Peyer's patch (tissue), 4 donors: ENCODE results near the gene HDAC4.

Experiments
- POLR2A ChIP-seq, 2 donors: fragments of 450-650 bp; IDR thresholded peaks; one replicate each; pipeline ENCODE4 v1.5.1; 2017; ENCODE audit warnings: antibody characterized with exemption in 2 of 2, mild to moderate bottlenecking in 2 of 2, moderate library complexity in 2 of 2
- TF ChIP-seq, protein P1 (sequence below), 6 experiments: fragments of 450-650 bp in 4 of 6; fragments of 200-600 bp in 2 of 6; sonication (generic) in 1 of 6; IDR thresholded peaks; one replicate each; pipeline ENCODE4 v1.5.1; 2017 to 2019; ENCODE audit warnings: antibody characterized with exemption in 6 of 6, mild to moderate bottlenecking in 3 of 6, moderate library complexity in 1 of 6

GRCh38 chr2:239265681-239266433, 135.0 kb downstream of the HDAC4 start:
- TF ChIP-seq, protein P1, sequence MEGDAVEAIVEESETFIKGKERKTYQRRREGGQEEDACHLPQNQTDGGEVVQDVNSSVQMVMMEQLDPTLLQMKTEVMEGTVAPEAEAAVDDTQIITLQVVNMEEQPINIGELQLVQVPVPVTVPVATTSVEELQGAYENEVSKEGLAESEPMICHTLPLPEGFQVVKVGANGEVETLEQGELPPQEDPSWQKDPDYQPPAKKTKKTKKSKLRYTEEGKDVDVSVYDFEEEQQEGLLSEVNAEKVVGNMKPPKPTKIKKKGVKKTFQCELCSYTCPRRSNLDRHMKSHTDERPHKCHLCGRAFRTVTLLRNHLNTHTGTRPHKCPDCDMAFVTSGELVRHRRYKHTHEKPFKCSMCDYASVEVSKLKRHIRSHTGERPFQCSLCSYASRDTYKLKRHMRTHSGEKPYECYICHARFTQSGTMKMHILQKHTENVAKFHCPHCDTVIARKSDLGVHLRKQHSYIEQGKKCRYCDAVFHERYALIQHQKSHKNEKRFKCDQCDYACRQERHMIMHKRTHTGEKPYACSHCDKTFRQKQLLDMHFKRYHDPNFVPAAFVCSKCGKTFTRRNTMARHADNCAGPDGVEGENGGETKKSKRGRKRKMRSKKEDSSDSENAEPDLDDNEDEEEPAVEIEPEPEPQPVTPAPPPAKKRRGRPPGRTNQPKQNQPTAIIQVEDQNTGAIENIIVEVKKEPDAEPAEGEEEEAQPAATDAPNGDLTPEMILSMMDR (IDR thresholded peaks at IDR 0.05) = no peak
- TF ChIP-seq POLR2A (IDR thresholded peaks at IDR 0.05) = no peak
